PC-3 (cell line): ENCODE data around the gene OR52W1. TPM values are rescaled to one million over a fixed set of nuclear protein-coding genes. Genes with fewer than 3 reads are reported as not detected.

Experiments
- ATAC-seq: fragments of 200-7000 bp; cut with Tn5 transposase; 2 replicates; pipeline ENCODE4 v1.9.1; 2020; ENCODE audit warnings: mild to moderate bottlenecking, moderate library complexity
- BruUV-seq: library from RNA; stranded (reverse); fragments of 400-500 nt; replicated peaks from 2 replicates; lab custom pipeline; 2021; lab: Mats Ljungman, UMichigan
- CTCF ChIA-PET: fragments of 300-600 bp; sonication (Branson Sonifier 250); formaldehyde crosslinking; loops from one replicate; lab custom pipeline; 2022; ENCODE audit warnings: antibody characterized with exemption; lab: Charles Lee
- POLR2A ChIA-PET: fragments of 300-600 bp; sonication (Branson Sonifier 250); formaldehyde crosslinking; loops from one replicate; lab custom pipeline; 2022; ENCODE audit warnings: antibody characterized with exemption; ENCODE audit not compliant: unreplicated experiment; lab: Charles Lee
- DNase-seq: peaks from one replicate; pipeline ENCODE4 v3.0.0-alpha.2; 2015
- H2AFZ ChIP-seq: fragments of 300-600 bp; sonication (generic); 2 replicates; pipeline ENCODE4 v1.6.0; 2016; ENCODE audit warnings: antibody characterized with exemption, low read length
- H3F3A ChIP-seq: fragments of 300-600 bp; sonication (generic); one replicate; pipeline ENCODE4 v1.6.0; 2017; ENCODE audit warnings: antibody characterized with exemption, low read length, control low read depth, mild to moderate bottlenecking; ENCODE audit not compliant: unreplicated experiment
- H3K27ac ChIP-seq: fragments of 300-600 bp; sonication (generic); 2 replicates; pipeline ENCODE4 v1.5.1; 2016; ENCODE audit warnings: mild to moderate bottlenecking, low read length
- H3K27me3 ChIP-seq: fragments of 300-600 bp; sonication (generic); 2 replicates; pipeline ENCODE4 v1.6.1; 2016; ENCODE audit warnings: low read length, mixed read lengths
- H3K36me3 ChIP-seq: fragments of 300-600 bp; sonication (generic); 2 replicates; pipeline ENCODE4 v1.6.1; 2016; ENCODE audit warnings: low read depth, mixed run types, low read length, mixed read lengths
- H3K4me1 ChIP-seq: fragments of 300-600 bp; sonication (generic); 2 replicates; pipeline ENCODE4 v1.5.1; 2016; ENCODE audit warnings: low read length; ENCODE audit not compliant: insufficient read depth
- H3K4me2 ChIP-seq: fragments of 300-600 bp; sonication (generic); 2 replicates; pipeline ENCODE4 v1.6.0; 2016; ENCODE audit warnings: low read length
- H3K4me3 ChIP-seq: fragments of 300-600 bp; sonication (generic); 2 replicates; pipeline ENCODE4 v1.5.1; 2016; ENCODE audit warnings: mild to moderate bottlenecking, low read length, mixed read lengths
- H3K79me2 ChIP-seq: fragments of 300-600 bp; sonication (generic); 2 replicates; pipeline ENCODE4 v1.6.1; 2017; ENCODE audit warnings: low read length, mixed read lengths
- H3K9ac ChIP-seq: fragments of 300-600 bp; sonication (generic); 2 replicates; pipeline ENCODE4 v1.6.0; 2016; ENCODE audit warnings: mild to moderate bottlenecking, low read length
- H3K9me2 ChIP-seq: fragments of 300-600 bp; sonication (generic); replicated peaks from 2 replicates; pipeline ENCODE4 v1.6.1; 2016; ENCODE audit warnings: mixed run types, low read length, mixed read lengths
- H3K9me3 ChIP-seq: fragments of 300-600 bp; sonication (generic); 2 replicates; pipeline ENCODE4 v1.6.1; 2016; ENCODE audit warnings: low read length, mixed read lengths
- H4K20me1 ChIP-seq: fragments of 300-600 bp; sonication (generic); 2 replicates; pipeline ENCODE4 v1.6.1; 2016; ENCODE audit warnings: low read length, mixed read lengths
- CTCF ChIP-seq: fragments of 300-600 bp; sonication (generic); conservative IDR thresholded peaks from 2 replicates; pipeline ENCODE4 v1.5.1; 2017; ENCODE audit warnings: antibody characterized with exemption, low read depth, mild to moderate bottlenecking, low read length
- EZH2 ChIP-seq: fragments of 300-600 bp; sonication (generic); IDR thresholded peaks from one replicate; pipeline ENCODE4 v1.6.1; 2017; ENCODE audit warnings: antibody characterized with exemption, mild to moderate bottlenecking, low read length; ENCODE audit not compliant: unreplicated experiment
- EZH2phosphoT487 ChIP-seq: fragments of 300-600 bp; sonication (generic); IDR thresholded peaks from 2 replicates; pipeline ENCODE4 v1.6.1; 2018; ENCODE audit warnings: mild to moderate bottlenecking, antibody characterized with exemption, low read length, borderline replicate concordance
- intact Hi-C: fragments of 100-400 bp; cut with micrococcal nuclease; formaldehyde crosslinking; loops from 2 replicates; pipeline ENCODE4 v1.9.0; 2023
- total RNA-seq: library from RNA; depleted of rRNA; stranded (reverse); fragments of >200 nt; gene quantifications from 2 replicates; pipeline ENCODE4 v1.2.3, GENCODE V29; 2014

OR52W1 gene
- total RNA-seq, 1 experiment from 2014 or later: not detected

GRCh38 chr11:6229911-6230310 is 30.9 kb downstream of the OR52W1 start:
- TF ChIP-seq CTCF (no peak), EZH2phosphoT487 (no peak)
- no peak overlapping the region for H3K27ac ChIP-seq
- DNase-seq: no peak
- no peaks in the 10 kb centered on the region for H3K27me3 ChIP-seq
- H3K4me3 ChIP-seq: no peak overlapping the region
- no peaks in the 10 kb centered on the region for H3K9me2 ChIP-seq
- no peaks in the 10 kb centered on the region for H3F3A ChIP-seq
- no peak for ATAC-seq
- H3K36me3 ChIP-seq: no peaks in the 10 kb centered on the region
- no peak overlapping the region for H3K4me2 ChIP-seq
- peaks cover 11% of the 10 kb centered on the region for H3K4me1 ChIP-seq
- peaks cover 10% of the 10 kb centered on the region for H4K20me1 ChIP-seq
- CTCF ChIA-PET: no interaction called here
- POLR2A ChIA-PET: no interaction called here
- no peak overlapping the region for H3K9ac ChIP-seq
- H2AFZ ChIP-seq: no peak overlapping the region
- peaks cover 91% of the 10 kb centered on the region for H3K79me2 ChIP-seq
- BruUV-seq: no TSS peak
- H3K9me3 ChIP-seq: no peaks in the 10 kb centered on the region
- intact Hi-C loops: no loop called here

- no peak for ATAC-seq
- Histone ChIP-seq H4K20me1 (peaks cover 5% of the 10 kb centered on the region; the same call in 1 of the 2 replicates), H3K9ac (no peak overlapping the region), H3K9me2 (no peaks in the 10 kb centered on the region), H3K4me3 (peak overlapping the region; percentile 91; the same call in 1 of the 2 replicates), H3K79me2 (peaks cover 63% of the 10 kb centered on the region), H3K27ac (no peak overlapping the region), H3K4me2 (peak overlapping the region; percentile 90), H3K36me3 (no peaks in the 10 kb centered on the region), H3K27me3 (no peaks in the 10 kb centered on the region), H3K4me1 (peaks cover 11% of the 10 kb centered on the region), H2AFZ (no peak overlapping the region), H3F3A (no peaks in the 10 kb centered on the region), H3K9me3 (no peaks in the 10 kb centered on the region)
- no TSS peak for BruUV-seq
- ChIA-PET CTCF (no interaction called here), POLR2A (no interaction called here)
- no peak for DNase-seq
- TF ChIP-seq EZH2 (no peak), EZH2phosphoT487 (no peak), CTCF (no peak)
- intact Hi-C loops: no loop called here
These were observed 33.9 kb downstream of the OR52W1 start for GRCh38 chr11:6232899-6233298.

- no peak overlapping the region for H3K27ac ChIP-seq
- no peaks in the 10 kb centered on the region for H3F3A ChIP-seq
- H3K9me3 ChIP-seq: no peaks in the 10 kb centered on the region
- peak overlapping the region; percentile 84 for H2AFZ ChIP-seq
- H3K4me1 ChIP-seq: peaks cover 11% of the 10 kb centered on the region
- peaks cover 5% of the 10 kb centered on the region; the same call in 1 of the 2 replicates for H4K20me1 ChIP-seq
- ChIA-PET CTCF (no interaction called here), POLR2A (interaction anchor here (0.5 kb wide), 1 partner anchor 19 kb away, joined by 5 read pairs; no protein-coding TSS in a partner anchor)
- H3K36me3 ChIP-seq: no peaks in the 10 kb centered on the region
- peak overlapping the region; percentile 90 for H3K4me2 ChIP-seq
- intact Hi-C loops: loop anchor here (1.0 kb wide), 1 partner anchor 15 kb away; no protein-coding TSS in a partner anchor
- DNase-seq (no peak), ATAC-seq (peak; percentile 1)
- H3K4me3 ChIP-seq: peak overlapping the region; percentile 91
- TSS peak; percentile 45 for BruUV-seq
- peak overlapping the region; percentile 91 for H3K9ac ChIP-seq
- peaks cover 54% of the 10 kb centered on the region for H3K79me2 ChIP-seq
- H3K27me3 ChIP-seq: no peaks in the 10 kb centered on the region
- no peaks in the 10 kb centered on the region for H3K9me2 ChIP-seq
- no peak for TF ChIP-seq EZH2phosphoT487
- TF ChIP-seq CTCF: no peak
- no peak for TF ChIP-seq EZH2
These were observed 35.0 kb downstream of the OR52W1 start for GRCh38 chr11:6233984-6234386.
